GM03348 (cell line): Measurements from ENCODE around the gene GDF11.
A peak's percentile ranks its signal among the peaks of the same experiment; 100 is the strongest.
"Not testable (repeated sequence)": the region's sequence is repeated elsewhere in the genome, so short reads cannot be mapped to it uniquely, and the experiment has no call there.

Experiments
- DNase-seq: peaks from one replicate; pipeline ENCODE4 v3.0.0; 2012; ENCODE audit warnings: low spot score

GDF11 gene

GRCh38 chr12:55741931-55742680, 816 bp upstream of the GDF11 start:
- no peak for DNase-seq

GRCh38 chr12:55743406-55744339, 751 bp downstream of the GDF11 start:
- DNase-seq: peak; percentile 75

DNA sequence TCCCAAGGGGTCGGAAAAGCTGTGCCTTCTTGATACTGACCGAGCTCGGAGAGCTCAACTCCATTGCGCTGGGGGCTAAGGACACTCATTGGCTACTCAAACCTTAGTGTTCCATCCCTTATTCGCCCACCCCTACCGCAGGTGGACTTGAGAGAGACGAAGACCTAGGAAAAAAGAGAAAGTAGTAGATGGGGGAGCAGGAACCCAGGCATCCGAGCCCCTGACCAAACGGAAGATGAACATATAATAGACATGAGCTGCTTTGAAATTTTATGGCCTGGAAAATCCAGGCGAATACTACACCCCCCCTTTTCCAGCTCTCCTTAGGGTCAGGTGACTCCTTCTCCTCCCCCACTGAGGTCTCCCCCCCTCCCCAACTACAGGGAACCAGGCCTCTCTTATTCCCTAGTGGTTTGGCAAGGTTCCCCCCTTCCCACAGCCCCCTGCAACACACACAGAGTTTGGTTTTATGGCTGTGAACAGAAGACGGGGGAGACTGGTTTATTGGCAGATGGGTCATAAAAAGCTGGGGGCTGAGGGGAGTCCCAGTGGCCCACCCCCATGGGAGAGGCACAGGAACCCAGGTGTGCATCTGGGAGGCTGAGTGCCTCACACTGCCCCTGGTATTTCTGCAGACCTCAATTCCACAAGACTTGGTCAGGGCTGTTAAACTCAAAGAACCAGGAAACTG, 1.6 kb downstream of the GDF11 start:
- DNase-seq: no peak

- no peak for DNase-seq
These were observed 2.6 kb downstream of the GDF11 start for GRCh38 chr12:55745361-55746173.

DNA sequence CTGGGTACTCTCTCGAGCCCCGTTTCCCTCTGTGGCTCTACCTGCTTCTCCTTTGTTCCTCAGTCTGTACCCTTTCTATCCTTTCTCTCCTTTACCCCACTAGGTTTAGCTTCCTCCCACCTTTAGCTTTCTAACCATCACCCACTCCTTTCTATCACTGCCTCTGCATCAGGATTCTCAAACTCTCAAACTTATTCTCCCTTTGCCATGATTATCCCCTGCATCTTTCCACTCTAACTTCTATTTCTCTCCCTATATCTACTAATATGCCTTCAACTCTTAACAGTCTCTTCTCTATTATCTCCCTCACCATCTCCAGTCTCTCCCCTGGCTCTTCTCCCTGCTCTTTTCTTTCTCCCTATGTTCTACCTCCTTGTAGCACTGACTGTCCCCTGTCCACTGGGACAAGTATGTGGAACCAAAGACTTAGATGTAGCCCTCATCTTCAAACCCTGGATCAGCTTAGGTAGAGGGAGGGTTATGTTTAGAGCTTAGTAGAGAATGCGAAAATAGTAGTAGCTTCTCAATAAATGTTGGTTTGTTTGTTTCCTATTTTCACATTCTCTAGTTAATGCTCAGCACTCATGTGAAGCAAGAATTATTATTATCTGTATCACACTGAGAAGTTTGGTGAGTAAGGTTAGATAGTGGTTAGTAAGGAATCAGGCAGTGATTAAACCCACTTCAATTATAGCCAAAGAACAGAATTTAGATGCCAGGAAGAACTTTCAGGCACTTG, 3.4 kb downstream of the GDF11 start:
- no peak for DNase-seq

- no peak for DNase-seq
These were observed 4.0 kb downstream of the GDF11 start for GRCh38 chr12:55746913-55747231.

GRCh38 chr12:55748230-55748993, 5.5 kb downstream of the GDF11 start:
- no peak for DNase-seq

DNA sequence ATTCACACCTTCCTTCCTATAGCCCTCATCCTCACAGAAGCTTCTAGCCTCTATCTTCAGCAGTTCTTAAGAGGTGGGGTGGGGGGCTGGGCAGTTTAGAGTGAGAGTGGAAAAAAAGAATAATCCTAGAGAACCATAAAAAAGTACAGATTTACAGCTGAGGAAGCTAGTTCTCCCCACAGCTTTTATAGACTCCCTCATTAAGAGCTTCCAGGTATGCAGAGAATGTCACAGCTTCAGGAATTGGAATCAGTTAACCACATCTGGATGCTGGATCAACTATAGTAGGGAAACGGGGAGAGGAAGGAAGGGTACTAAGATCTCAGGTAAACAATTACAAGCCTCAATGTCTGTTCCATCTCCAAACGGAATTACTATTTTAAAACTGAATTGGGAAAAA, 12.3 kb downstream of the GDF11 start:
- DNase-seq: no peak

DNA sequence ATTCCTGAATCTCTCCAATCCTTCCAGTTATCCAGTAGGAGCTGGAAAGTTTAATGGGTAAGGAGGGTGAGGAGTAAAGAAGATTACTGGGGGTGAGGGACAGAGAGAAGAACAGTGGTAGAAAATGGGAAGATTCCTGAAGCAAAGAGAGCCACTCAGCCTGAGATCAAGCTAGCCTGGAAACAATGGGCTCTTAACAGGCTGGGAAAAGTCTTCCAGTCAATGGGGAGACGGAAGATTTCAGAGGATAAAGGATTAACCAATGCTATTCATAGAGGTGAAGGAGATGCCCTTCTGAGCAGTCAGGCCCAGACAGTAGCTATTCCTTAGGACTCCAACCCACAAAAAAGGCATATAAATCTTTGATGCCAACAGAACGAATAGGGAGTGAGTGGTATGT, 14.8 kb downstream of the GDF11 start:
- no peak for DNase-seq

- DNase-seq: not testable (repeated sequence)
These were observed 15.7 kb downstream of the GDF11 start for GRCh38 chr12:55758575-55758974.

DNA sequence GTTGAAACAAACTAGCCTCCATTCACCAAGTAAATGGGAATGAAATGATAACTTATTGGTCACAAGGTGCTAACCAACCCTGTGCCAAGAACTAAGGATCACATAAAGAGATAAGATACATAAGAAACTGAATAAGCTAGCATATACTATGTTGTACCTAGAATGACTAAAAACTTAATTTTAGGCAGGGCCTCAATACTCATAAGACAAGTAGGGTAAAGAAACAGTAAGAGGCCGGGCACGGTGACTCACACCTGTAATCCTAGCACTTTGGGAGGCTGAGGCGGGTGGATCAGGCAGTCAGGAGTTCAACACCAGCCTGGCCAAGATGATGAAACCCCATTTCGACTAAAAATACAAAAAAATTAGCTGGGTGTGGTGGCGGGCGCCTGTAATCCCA, 17.7 kb downstream of the GDF11 start:
- DNase-seq: no peak

GRCh38 chr12:55762646-55763045, 19.7 kb downstream of the GDF11 start:
- DNase-seq: no peak

GRCh38 chr12:55765736-55766290, 22.9 kb downstream of the GDF11 start:
- DNase-seq: no peak

- no peak for DNase-seq
These were observed 24.2 kb downstream of the GDF11 start for GRCh38 chr12:55767156-55767555.

DNA sequence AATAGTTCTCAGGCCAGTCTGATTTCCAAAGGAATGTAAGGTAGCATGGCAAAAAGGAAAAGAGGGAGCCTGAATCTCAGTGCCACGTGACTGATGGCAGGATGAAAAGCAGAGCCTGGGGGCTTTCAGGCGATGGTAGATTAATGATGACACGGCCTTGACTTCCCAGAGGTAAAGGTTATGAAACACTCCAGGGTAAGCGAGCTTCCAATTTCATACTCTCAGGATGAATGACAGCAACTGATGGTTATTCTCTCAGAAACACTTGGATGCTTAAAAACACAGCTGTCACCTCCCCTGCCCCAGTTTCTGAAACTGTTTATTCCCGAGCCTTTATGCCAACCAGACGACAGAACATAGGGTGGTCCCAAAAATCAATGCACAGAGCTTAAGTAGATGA, 28.8 kb downstream of the GDF11 start:
- DNase-seq: no peak

- no peak for DNase-seq
These were observed 34.9 kb downstream of the GDF11 start for GRCh38 chr12:55777856-55778255.

DNA sequence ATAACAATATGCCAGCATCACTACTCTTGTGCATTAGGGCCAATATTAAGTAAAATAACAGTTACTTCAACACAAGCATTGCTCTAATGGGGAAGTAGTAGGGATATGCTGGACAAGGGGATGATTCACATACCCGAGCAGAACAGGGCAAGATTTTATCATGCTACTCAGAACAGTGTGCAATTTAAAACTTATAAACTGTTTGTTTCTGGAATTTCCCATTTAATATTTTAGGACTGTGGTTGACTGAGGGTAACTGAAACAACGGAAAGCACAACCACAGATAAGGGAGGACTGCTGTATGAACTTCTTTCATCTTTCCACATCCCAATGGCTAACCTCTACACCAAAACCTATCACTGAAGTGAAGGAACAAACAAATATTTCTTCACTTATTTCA, 37.8 kb downstream of the GDF11 start:
- no peak for DNase-seq

DNA sequence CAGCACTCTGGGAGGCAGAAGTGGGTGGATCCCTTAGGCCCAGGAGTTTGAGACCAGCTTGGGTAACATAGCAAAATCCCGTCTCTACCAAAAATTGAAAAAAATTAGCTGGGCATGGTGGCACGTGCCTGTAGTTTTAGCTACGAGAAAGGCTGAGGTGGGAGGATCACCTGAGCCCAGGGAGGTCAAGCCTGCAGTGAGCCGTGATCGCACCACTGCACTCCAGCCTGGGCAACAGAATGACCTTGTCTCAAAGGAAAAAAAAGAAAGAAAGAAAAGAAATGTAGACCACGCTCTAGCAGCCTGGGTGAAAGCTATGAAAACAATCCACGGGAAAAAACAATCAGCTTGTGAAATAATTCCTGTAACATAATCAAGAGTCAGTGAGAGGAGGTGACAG, 45.6 kb downstream of the GDF11 start:
- no peak for DNase-seq

DNA sequence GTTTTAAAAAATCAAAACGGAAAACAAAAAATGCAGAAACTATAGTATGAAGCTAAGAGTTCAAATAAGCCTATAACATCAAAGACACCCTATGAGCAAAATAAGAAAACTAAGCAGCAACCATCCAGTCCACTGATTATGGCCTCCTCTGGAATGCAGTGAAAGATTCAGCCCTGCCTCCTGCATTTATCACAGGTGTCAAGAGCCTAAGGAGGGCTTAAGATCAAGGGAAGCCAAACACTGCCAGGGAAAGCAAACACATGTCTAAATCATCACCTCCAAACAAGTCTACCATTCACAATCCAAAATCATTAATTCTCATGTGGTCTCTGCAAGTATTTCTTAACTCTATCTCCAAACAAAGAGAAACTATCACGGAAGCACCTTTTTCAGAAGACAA, 46.2 kb downstream of the GDF11 start:
- no peak for DNase-seq

DNA sequence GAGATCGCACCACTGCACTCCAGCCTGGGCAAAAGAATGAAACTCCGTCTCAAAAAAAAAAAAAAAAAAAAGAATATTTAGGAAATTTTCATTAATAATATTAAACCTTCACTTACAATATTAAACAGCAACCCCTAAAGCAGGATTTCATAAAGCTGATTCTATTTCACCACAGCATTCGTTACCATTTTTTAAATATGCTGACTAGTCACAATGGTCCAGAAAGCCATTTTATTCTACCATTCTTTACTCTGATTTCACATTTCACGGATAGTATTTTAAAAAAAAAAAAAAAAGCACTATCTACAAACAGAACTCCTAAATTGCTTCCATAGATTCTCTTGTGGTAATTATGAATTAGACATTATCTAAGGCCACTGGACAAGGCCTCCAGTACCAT, 47.0 kb downstream of the GDF11 start:
- no peak for DNase-seq
